ENCODE measurements around the gene NFAT5. TPM values are rescaled to one million over a fixed set of nuclear protein-coding genes. Genes with fewer than 3 reads are reported as not detected.

Gene NFAT5
- total RNA-seq, 1 donor from 2014 or later, result 13.9 TPM

- TF ChIP-seq CTCF (IDR thresholded peaks at IDR 0.05; ENCODE audit: borderline replicate concordance), result no peak
- no peak overlapping the region for H3K27ac ChIP-seq (replicated peaks)
These were observed 128.2 kb downstream of the NFAT5 start for GRCh38 chr16:69693916-69694315.

GRCh38 chr16:69698404-69698803, 132.6 kb downstream of the NFAT5 start:
- Histone ChIP-seq H3K4me1 (peaks cover 4% of the 10 kb centered on the region), H3K27ac (replicated peaks) (no peak overlapping the region), H3K9me3 (replicated peaks) (no peaks in the 10 kb centered on the region), H3K36me3 (peaks cover 57% of the 10 kb centered on the region), H3K27me3 (ENCODE audit: low read depth) (no peaks in the 10 kb centered on the region), H3K4me3 (no peak overlapping the region)
- TF ChIP-seq CTCF (IDR thresholded peaks at IDR 0.05; ENCODE audit: borderline replicate concordance), result no peak
- intact Hi-C loops (cut with micrococcal nuclease), result no loop called here
- DNase-seq, result no peak

More at GRCh38 chr16:69693916-69694315, 128.2 kb downstream of the NFAT5 start:
- no peaks in the 10 kb centered on the region for H3K4me1 ChIP-seq
- no peak overlapping the region for H3K4me3 ChIP-seq
- H3K27me3 ChIP-seq (ENCODE audit: low read depth), result no peaks in the 10 kb centered on the region
- intact Hi-C loops (cut with micrococcal nuclease), result no loop called here
- no peak for DNase-seq
- H3K36me3 ChIP-seq, result peaks cover 85% of the 10 kb centered on the region
- no peaks in the 10 kb centered on the region for H3K9me3 ChIP-seq (replicated peaks)

DNA sequence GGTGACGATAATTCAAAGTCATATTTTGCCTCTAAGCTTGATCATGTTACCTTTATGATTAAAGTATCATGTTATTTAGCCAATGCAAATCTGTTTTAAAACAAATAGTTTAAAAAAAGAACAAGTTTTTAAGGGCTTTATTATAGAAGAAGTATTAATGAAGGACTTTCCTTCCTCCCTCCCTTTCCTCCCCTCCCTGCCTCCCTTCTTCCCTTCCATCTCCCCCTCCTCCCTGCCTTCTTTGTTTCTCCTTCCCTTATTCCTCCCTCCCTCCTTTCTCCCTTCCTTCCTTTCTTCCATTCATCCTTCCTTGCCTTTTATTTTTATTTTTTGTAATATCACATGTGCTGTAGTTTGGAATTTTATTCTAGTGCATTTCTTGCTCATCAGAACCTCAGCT, 134.1 kb downstream of the NFAT5 start:
- Histone ChIP-seq H3K27ac (replicated peaks) (no peak overlapping the region), H3K36me3 (peaks cover 48% of the 10 kb centered on the region), H3K27me3 (ENCODE audit: low read depth) (no peaks in the 10 kb centered on the region), H3K4me3 (no peak overlapping the region), H3K9me3 (replicated peaks) (no peaks in the 10 kb centered on the region), H3K4me1 (peaks cover 4% of the 10 kb centered on the region)
- no peak for DNase-seq
- no peak for TF ChIP-seq CTCF (IDR thresholded peaks at IDR 0.05; ENCODE audit: borderline replicate concordance)
- intact Hi-C loops (cut with micrococcal nuclease), result no loop called here

GRCh38 chr16:69701452-69701851, 135.7 kb downstream of the NFAT5 start:
- no peak for DNase-seq
- Histone ChIP-seq H3K27me3 (ENCODE audit: low read depth) (no peaks in the 10 kb centered on the region), H3K9me3 (replicated peaks) (no peaks in the 10 kb centered on the region), H3K4me1 (peaks cover 4% of the 10 kb centered on the region), H3K36me3 (peaks cover 32% of the 10 kb centered on the region), H3K4me3 (no peak overlapping the region), H3K27ac (replicated peaks) (no peak overlapping the region)
- no peak for TF ChIP-seq CTCF (IDR thresholded peaks at IDR 0.05; ENCODE audit: borderline replicate concordance)
- intact Hi-C loops (cut with micrococcal nuclease), result no loop called here

DNA sequence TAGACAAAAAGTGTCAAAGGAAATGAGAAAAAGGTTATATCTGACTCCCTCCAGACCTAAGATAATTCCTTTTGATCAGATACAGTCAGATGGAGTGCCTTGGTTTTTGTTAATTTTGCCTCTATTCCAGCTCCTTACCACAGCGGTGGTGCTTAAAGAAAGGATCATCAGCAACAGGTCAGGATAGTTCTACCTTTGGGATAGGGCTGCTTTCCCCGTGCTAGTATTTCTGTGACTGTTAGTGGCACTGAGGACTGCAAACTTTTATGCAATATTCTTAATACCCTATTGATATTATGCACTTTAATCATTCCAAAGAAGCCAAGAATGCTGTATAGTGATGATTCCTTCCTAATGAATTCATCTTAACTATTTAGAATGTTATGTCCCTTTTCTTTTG, 136.1 kb downstream of the NFAT5 start:
- DNase-seq, result no peak
- TF ChIP-seq CTCF (IDR thresholded peaks at IDR 0.05; ENCODE audit: borderline replicate concordance), result no peak
- no peak overlapping the region for H3K4me3 ChIP-seq
- H3K4me1 ChIP-seq, result peaks cover 4% of the 10 kb centered on the region
- no peaks in the 10 kb centered on the region for H3K9me3 ChIP-seq (replicated peaks)
- intact Hi-C loops (cut with micrococcal nuclease), result no loop called here
- no peaks in the 10 kb centered on the region for H3K27me3 ChIP-seq (ENCODE audit: low read depth)
- peaks cover 28% of the 10 kb centered on the region for H3K36me3 ChIP-seq
- H3K27ac ChIP-seq (replicated peaks), result no peak overlapping the region

- intact Hi-C loops (cut with micrococcal nuclease), result no loop called here
These were observed 137.9 kb downstream of the NFAT5 start for GRCh38 chr16:69703638-69704037.

More at GRCh38 chr16:69703638-69704037, 137.9 kb downstream of the NFAT5 start:
- DNase-seq, result no peak
- no peaks in the 10 kb centered on the region for H3K27me3 ChIP-seq (ENCODE audit: low read depth)
- H3K36me3 ChIP-seq, result peaks cover 22% of the 10 kb centered on the region
- no peaks in the 10 kb centered on the region for H3K9me3 ChIP-seq (replicated peaks)
- no peak overlapping the region for H3K27ac ChIP-seq (replicated peaks)
- H3K4me3 ChIP-seq, result no peak overlapping the region
- no peak for TF ChIP-seq CTCF (IDR thresholded peaks at IDR 0.05; ENCODE audit: borderline replicate concordance)
- peaks cover 4% of the 10 kb centered on the region for H3K4me1 ChIP-seq

All from left ventricle myocardium inferior (tissue), 1 donor.